Thymus (tissue), 11 donors: ENCODE results near the gene NEK10. TPM values are rescaled to one million over a fixed set of nuclear protein-coding genes. Genes with fewer than 3 reads are reported as not detected.

Experiments
- DNase-seq, 9 donors: peaks; one replicate each; pipeline ENCODE4 v3.0.0-alpha.2; 2013; ENCODE audit warnings: low spot score in 9 of 9, low read depth in 6 of 9, missing footprints in 1 of 9
- H3K27ac ChIP-seq, 2 donors: one replicate each; pipeline ENCODE4 v1.5.1; 2013; ENCODE audit warnings: control low read depth in 1 of 2, low read depth in 1 of 2, low read length in 1 of 2, mild to moderate bottlenecking in 1 of 2, moderate library complexity in 1 of 2
- H3K27me3 ChIP-seq, 2 donors: one replicate each; pipeline ENCODE4 v1.5.1; 2013; ENCODE audit warnings: low read length in 1 of 2; ENCODE audit not compliant: control insufficient read depth in 2 of 2, insufficient read depth in 1 of 2
- H3K36me3 ChIP-seq, 2 donors: one replicate each; pipeline ENCODE4 v1.5.1; 2013; ENCODE audit warnings: low read length in 1 of 2, mild to moderate bottlenecking in 1 of 2, moderate library complexity in 1 of 2; ENCODE audit not compliant: control insufficient read depth in 2 of 2, insufficient read depth in 2 of 2
- H3K4me1 ChIP-seq, 2 donors: one replicate each; pipeline ENCODE4 v1.5.1; 2013; ENCODE audit warnings: low read length in 2 of 2; ENCODE audit not compliant: control insufficient read depth in 2 of 2, insufficient read depth in 2 of 2
- H3K4me3 ChIP-seq, 2 donors: one replicate each; pipeline ENCODE4 v1.5.1; 2013; ENCODE audit warnings: low read length in 2 of 2, control low read depth in 1 of 2, mild to moderate bottlenecking in 1 of 2
- H3K9me3 ChIP-seq, 2 donors: one replicate each; pipeline ENCODE4 v1.5.1; 2013; ENCODE audit warnings: low read length in 1 of 2, mild to moderate bottlenecking in 1 of 2; ENCODE audit not compliant: control insufficient read depth in 2 of 2, insufficient read depth in 1 of 2
- WGBS: extraction: QIAGEN DNeasy Blood & Tissue Kit; methylation state at CpG from one replicate; pipeline ENCODE4 v1.1.7; 2013; 5-methylcytosine and 5-hydroxymethylcytosine counted together
- polyA plus RNA-seq: library from polyadenylated mRNA; stranded (reverse); fragments of 200-250 nt; gene quantifications from one replicate; pipeline ENCODE4 v1.2.3, GENCODE V29; 2013
- total RNA-seq: library from RNA; stranded (reverse); fragments of 120-200 nt; gene quantifications from one replicate; pipeline ENCODE4 v1.2.4, GENCODE V29; 2013
- donor health status: healthy.

NEK10 gene
- total and polyA plus RNA-seq, 2 donors, result 0.76 to 0.87 TPM

DNA sequence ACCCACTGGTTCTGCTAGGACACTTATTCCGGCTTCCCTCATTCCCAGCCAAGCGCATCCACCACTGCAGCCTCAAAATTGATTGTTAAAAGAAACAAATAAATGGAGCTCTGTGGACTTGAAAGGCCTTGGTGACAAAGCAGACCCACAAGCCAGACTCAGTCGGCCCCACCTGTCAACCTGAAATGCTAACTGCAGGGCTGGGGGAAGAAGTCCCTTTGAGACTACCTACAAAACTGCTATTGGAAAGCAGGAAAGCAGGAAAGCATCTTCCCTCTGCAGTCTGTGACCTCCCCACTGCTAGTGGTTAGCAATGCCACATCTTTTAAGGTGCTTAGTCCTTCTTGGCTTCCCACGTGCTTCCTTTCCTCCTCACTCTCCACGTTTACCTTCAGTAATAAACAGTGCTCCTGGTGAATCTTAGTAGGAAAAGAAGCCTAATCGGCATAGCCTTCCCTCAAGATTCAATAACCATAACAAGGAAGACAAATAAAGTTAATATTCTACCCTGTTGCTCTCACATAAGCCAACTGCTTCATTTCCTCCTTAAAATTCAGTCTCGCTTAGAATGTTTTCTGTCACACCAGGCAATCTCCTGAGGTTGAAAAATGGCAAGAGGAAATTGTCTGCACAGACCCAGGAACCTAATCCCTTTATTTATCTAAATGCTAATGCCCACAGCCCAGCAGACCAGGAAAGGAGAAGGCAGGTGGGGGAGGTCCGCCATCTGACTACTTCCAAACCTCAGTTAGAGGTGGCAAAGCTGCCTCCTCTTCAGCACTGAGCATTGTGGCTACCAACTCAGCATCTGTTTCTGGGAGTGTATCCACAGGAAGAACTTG, 296.2 kb downstream of the NEK10 start:
- no peak for DNase-seq
- Histone ChIP-seq H3K4me3 (no peak overlapping the region), H3K4me1 (peaks cover 0 to 3% of the 10 kb centered on the region in 2 donors), H3K9me3 (no peaks in the 10 kb centered on the region), H3K27ac (no peak overlapping the region), H3K36me3 (no peaks in the 10 kb centered on the region), H3K27me3 (no peaks in the 10 kb centered on the region)
- WGBS, result 56% methylated on average over 8 of the region's 8 CpGs

DNA sequence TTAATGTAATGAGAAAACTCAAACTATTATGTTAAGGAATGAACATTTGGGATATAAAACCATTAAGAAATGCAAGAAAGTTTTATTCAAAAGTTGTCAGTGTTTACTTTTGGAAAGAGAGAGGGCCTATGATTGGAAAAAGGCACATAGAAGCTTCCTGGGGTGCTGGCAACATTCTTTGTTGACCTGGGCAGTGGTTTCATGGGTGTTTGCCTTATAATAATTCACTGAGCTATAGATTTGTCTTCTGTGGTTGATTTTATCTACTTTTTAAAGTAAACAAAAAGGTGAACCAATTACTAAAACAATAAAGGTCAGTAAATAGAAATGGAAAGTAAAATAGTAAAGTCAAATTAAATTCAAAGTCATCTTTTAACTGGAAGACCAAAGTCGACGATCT, 308.8 kb downstream of the NEK10 start:
- no peaks in the 10 kb centered on the region for H3K4me1 ChIP-seq
- H3K27me3 ChIP-seq, result no peaks in the 10 kb centered on the region
- H3K9me3 ChIP-seq, result no peaks in the 10 kb centered on the region
- H3K27ac ChIP-seq, result no peak overlapping the region
- H3K4me3 ChIP-seq, result no peak overlapping the region
- H3K36me3 ChIP-seq, result no peaks in the 10 kb centered on the region
- WGBS, result 72% methylated on average over 2 of the region's 2 CpGs
- DNase-seq, result no peak

Other genes with a start within 250 kb of the NEK10 start
- gene SLC4A7, start 115.0 kb upstream of the NEK10 start, total RNA-seq, result 24.8 TPM
- 6.5 TPM for gene SLC4A7, start 115.0 kb upstream of the NEK10 start, polyA plus RNA-seq